DOHH2 (cell line): ENCODE data around the gene TUBB4B.

Source experiments
- H3F3A ChIP-seq: fragments of 200-600 bp; sonication (generic), shearing (Covaris generic); 2 replicates; pipeline ENCODE4 v1.6.0; 2016; ENCODE audit warnings: antibody characterized with exemption, mild to moderate bottlenecking; ENCODE audit not compliant: control insufficient read depth, insufficient read depth
- H3K27ac ChIP-seq: fragments of 200-600 bp; sonication (generic); 2 replicates; pipeline ENCODE4 v1.5.1; 2014; ENCODE audit warnings: low read depth, mild to moderate bottlenecking, low read length, moderate library complexity
- H3K27me3 ChIP-seq: fragments of 200-600 bp; sonication (generic); 2 replicates; pipeline ENCODE4 v1.6.1; 2014; ENCODE audit warnings: mild to moderate bottlenecking, low read length, mixed read lengths; ENCODE audit not compliant: control insufficient read depth
- H3K36me3 ChIP-seq: fragments of 200-600 bp; sonication (generic); 2 replicates; pipeline ENCODE4 v1.6.1; 2014; ENCODE audit warnings: mild to moderate bottlenecking, low read length, moderate library complexity, mixed read lengths; ENCODE audit not compliant: control insufficient read depth
- H3K4me1 ChIP-seq: fragments of 200-600 bp; sonication (generic); 2 replicates; pipeline ENCODE4 v1.6.1; 2014; ENCODE audit warnings: mild to moderate bottlenecking, low read length, mixed read lengths; ENCODE audit not compliant: control insufficient read depth
- H3K4me2 ChIP-seq: fragments of 200-600 bp; sonication (generic); 2 replicates; pipeline ENCODE4 v1.6.0; 2014; ENCODE audit warnings: mild to moderate bottlenecking, low read length, moderate library complexity
- H3K4me3 ChIP-seq: fragments of 200-600 bp; sonication (generic); 2 replicates; pipeline ENCODE4 v1.5.1; 2014; ENCODE audit warnings: mild to moderate bottlenecking, low read length, mixed read lengths
- H3K79me2 ChIP-seq: fragments of 200-600 bp; sonication (generic); 2 replicates; pipeline ENCODE4 v1.6.1; 2014; ENCODE audit warnings: mild to moderate bottlenecking, low read length, mixed read lengths; ENCODE audit not compliant: control insufficient read depth
- H3K9me2 ChIP-seq: fragments of 200-600 bp; sonication (generic); replicated peaks from 2 replicates; pipeline ENCODE4 v1.6.1; 2014; ENCODE audit warnings: mild to moderate bottlenecking, low read length, mixed read lengths; ENCODE audit not compliant: control insufficient read depth
- H3K9me3 ChIP-seq: fragments of 200-600 bp; sonication (generic); 2 replicates; pipeline ENCODE4 v1.6.1; 2014; ENCODE audit warnings: antibody characterized with exemption, low read length, mixed read lengths; ENCODE audit not compliant: control insufficient read depth, insufficient read depth
- H4K20me1 ChIP-seq: fragments of 200-600 bp; sonication (generic); 2 replicates; pipeline ENCODE4 v1.6.0; 2014; ENCODE audit warnings: low read depth, mild to moderate bottlenecking, antibody characterized with exemption, low read length, moderate library complexity; ENCODE audit not compliant: control insufficient read depth, insufficient read depth
- CTCF ChIP-seq: fragments of 200-600 bp; sonication (generic); IDR thresholded peaks from one replicate; pipeline ENCODE4 v1.5.1; 2014; ENCODE audit warnings: antibody characterized with exemption, mild to moderate bottlenecking, low read depth, low read length; ENCODE audit not compliant: poor library complexity, severe bottlenecking
- EZH2phosphoT487 ChIP-seq: fragments of 200-600 bp; sonication (generic); IDR thresholded peaks from 2 replicates; pipeline ENCODE4 v1.6.1; 2017; ENCODE audit warnings: borderline replicate concordance, mild to moderate bottlenecking, antibody characterized with exemption, low read length, moderate library complexity, mixed read lengths

TUBB4B gene

GRCh38 chr9:137268538-137269201, 27.6 kb downstream of the TUBB4B start:
- Histone ChIP-seq H3K4me2 (peak overlapping the region; percentile 98), H3K4me1 (peaks cover 74% of the 10 kb centered on the region), H3K27ac (peak overlapping the region; percentile 84), H4K20me1 (no peaks in the 10 kb centered on the region), H3F3A (peaks cover 25% of the 10 kb centered on the region), H3K9me2 (no peaks in the 10 kb centered on the region), H3K79me2 (peaks cover 52% of the 10 kb centered on the region), H3K27me3 (no peaks in the 10 kb centered on the region), H3K4me3 (peak overlapping the region; percentile 75), H3K36me3 (peaks cover 83% of the 10 kb centered on the region), H3K9me3 (no peaks in the 10 kb centered on the region)
- no peak for TF ChIP-seq EZH2phosphoT487
- TF ChIP-seq CTCF: no peak

DNA sequence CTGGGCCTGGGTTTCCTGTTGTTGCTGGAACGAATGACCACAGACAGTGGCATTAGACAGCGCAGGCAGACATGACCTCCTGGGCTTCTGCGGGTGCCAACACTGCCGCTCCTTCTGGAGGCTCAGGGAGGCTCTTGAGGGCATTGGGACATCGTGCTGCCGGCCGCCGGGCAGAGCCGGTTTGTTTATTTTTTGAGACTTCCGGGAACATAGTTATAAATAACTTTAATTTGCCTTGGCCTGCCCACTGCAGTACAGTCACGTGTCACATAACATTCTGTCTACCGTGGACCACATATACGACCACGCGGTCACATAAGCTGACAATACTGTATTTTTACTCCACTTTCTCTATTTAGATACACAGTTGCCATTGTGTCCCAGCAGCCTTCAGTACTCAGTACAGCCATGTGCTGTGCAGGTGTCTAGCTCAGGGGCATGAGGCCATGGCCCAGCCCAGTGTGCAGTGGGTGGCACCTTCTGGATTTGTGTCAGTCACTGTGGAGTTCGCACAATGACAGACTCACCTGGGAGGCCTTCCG, 28.2 kb downstream of the TUBB4B start:
- H3F3A ChIP-seq: peaks cover 25% of the 10 kb centered on the region
- H3K4me2 ChIP-seq: peak overlapping the region; percentile 98
- no peak for TF ChIP-seq CTCF
- TF ChIP-seq EZH2phosphoT487: no peak
- no peaks in the 10 kb centered on the region for H3K9me3 ChIP-seq
- H3K27me3 ChIP-seq: no peaks in the 10 kb centered on the region
- no peaks in the 10 kb centered on the region for H4K20me1 ChIP-seq
- H3K4me1 ChIP-seq: peaks cover 80% of the 10 kb centered on the region
- H3K27ac ChIP-seq: peak overlapping the region; percentile 84
- H3K4me3 ChIP-seq: peak overlapping the region; percentile 75
- no peaks in the 10 kb centered on the region for H3K9me2 ChIP-seq
- peaks cover 79% of the 10 kb centered on the region for H3K36me3 ChIP-seq
- H3K79me2 ChIP-seq: peaks cover 48% of the 10 kb centered on the region

- Histone ChIP-seq H3K27me3 (no peaks in the 10 kb centered on the region), H3K4me3 (no peak overlapping the region), H3K79me2 (peaks cover 47% of the 10 kb centered on the region), H3K9me3 (no peaks in the 10 kb centered on the region), H3K4me2 (no peak overlapping the region), H3K27ac (no peak overlapping the region), H3K9me2 (no peaks in the 10 kb centered on the region), H3F3A (peaks cover 30% of the 10 kb centered on the region), H4K20me1 (no peaks in the 10 kb centered on the region), H3K36me3 (peaks cover 67% of the 10 kb centered on the region), H3K4me1 (peaks cover 95% of the 10 kb centered on the region)
- TF ChIP-seq EZH2phosphoT487: no peak
- TF ChIP-seq CTCF: no peak
Measured at GRCh38 chr9:137270929-137271695, 30.0 kb downstream of the TUBB4B start.
